Measurements from ENCODE around the gene CA14. TPM values are rescaled to one million over a fixed set of nuclear protein-coding genes. Genes with fewer than 3 reads are reported as not detected.
"Not testable (repeated sequence)": the region's sequence is repeated elsewhere in the genome, so short reads cannot be mapped to it uniquely, and the experiment has no call there.

Gene CA14
- 1 to 10 TPM; 6.2 to 8.1 (median 7.4) TPM for polyA plus RNA-seq (ENCODE audit: insufficient read length in 4 of 4)

GRCh38 chr1:150257624-150258585 is at the start of gene CA14:
Gene CA14, plus strand, starts transcription at chr1:150257774. Its CDS starts 355 bp downstream, at chr1:150258129.
- DNase-seq (ENCODE audit: low read depth in 4 of 4, low spot score in 3 of 4), result no peak

DNA sequence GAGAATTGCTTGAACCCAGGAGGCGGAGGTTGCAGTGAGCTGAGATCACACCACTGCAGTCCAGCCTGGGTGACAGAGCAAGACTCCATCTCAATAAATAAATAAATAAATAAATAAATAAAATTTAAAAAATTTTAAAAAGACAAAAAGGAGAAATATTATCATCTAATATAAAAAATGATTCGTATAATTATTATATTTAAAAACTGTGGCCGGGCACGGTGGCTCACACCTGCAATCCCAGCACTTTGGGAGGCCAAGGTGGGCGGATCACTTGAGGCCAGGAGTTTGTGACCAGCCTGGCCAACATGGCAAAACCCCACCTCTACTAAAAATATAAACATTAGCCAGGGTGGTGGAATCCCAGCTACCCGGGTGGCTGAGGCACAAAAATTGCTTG is 49.1 kb upstream of the CA14 start:
- DNase-seq (ENCODE audit: low read depth in 4 of 4, low spot score in 3 of 4), result not testable (repeated sequence)

- DNase-seq (ENCODE audit: low read depth in 4 of 4, low spot score in 3 of 4), result no peak
Measured at GRCh38 chr1:150210091-150210490, 47.5 kb upstream of the CA14 start.

- DNase-seq (ENCODE audit: low read depth in 4 of 4, low spot score in 3 of 4), result no peak
Measured at GRCh38 chr1:150210706-150211105, 46.9 kb upstream of the CA14 start.

- no peak for DNase-seq (ENCODE audit: low read depth in 4 of 4, low spot score in 3 of 4)
Measured at GRCh38 chr1:150212070-150212469, 45.5 kb upstream of the CA14 start.

DNA sequence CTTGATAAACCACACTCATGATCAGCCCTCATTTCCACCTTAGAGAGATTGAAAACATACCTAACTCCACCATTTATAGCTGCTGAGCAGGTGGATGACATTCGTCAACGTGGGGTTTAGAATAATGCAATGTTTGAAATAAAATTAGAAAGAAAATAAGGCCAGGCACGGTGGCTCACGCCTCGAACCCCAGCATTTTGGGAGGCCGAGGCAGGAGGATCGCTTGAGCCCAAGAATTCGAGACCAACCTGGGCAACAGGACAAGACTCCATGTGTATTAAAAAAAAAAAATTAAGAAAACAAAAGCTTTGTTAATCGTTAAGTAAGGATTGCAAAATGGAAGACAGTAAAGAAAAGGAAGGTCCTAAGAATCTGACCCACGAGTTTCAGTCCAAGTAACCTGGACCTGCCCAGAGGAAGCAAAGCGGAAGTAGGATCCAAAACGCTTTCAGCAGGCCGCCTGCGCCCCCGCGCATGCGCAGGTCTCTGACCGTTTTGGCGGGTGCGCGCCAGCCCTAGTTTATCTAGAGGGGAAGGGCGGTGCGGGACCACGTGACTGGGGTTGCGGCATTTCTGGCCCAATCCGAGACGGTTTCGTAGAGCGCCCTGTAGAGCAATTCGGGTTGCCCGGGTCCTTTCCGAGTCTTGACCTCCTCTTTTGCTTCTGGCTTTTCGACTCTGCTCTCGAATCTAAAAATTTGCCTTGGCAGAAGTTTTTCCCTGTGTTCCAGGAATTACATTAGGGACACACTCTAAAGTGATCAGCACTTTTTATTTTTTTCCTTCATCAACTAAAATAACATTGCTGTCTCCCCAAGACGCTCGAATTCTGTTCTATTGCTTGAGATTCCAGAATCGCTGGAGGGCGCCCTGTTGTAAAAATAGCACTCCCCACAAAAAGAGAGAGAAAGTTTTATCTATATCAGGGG is 44.1 kb upstream of the CA14 start:
- peak; percentile 74 to 87 (median 82) for DNase-seq (ENCODE audit: low read depth in 4 of 4, low spot score in 3 of 4)

GRCh38 chr1:150214099-150214756 is 43.3 kb upstream of the CA14 start:
- not testable (repeated sequence) for DNase-seq (ENCODE audit: low read depth in 4 of 4, low spot score in 3 of 4)

DNA sequence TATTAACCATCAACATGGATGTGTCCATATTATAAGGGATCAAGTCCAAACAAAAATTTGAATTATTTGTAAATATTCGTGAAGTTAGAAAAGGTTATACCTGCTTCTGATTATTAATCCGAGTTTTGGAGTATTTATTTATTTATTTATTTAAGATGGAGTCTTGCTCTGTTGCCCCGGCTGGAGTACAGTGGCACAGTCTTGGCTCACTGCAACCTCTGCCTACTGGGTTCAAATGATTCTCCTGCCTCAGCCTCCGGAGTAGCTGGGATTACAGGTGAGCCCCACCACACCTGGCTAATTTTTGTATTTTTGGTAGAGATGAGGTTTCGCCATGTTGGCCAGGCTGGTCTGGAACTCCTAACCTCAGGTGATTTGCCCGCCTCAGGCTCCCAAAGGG is 41.7 kb upstream of the CA14 start:
- DNase-seq (ENCODE audit: low read depth in 4 of 4, low spot score in 3 of 4), result not testable (repeated sequence)

GRCh38 chr1:150221552-150221951 is 36.0 kb upstream of the CA14 start:
- DNase-seq (ENCODE audit: low read depth in 4 of 4, low spot score in 3 of 4), result no peak

DNA sequence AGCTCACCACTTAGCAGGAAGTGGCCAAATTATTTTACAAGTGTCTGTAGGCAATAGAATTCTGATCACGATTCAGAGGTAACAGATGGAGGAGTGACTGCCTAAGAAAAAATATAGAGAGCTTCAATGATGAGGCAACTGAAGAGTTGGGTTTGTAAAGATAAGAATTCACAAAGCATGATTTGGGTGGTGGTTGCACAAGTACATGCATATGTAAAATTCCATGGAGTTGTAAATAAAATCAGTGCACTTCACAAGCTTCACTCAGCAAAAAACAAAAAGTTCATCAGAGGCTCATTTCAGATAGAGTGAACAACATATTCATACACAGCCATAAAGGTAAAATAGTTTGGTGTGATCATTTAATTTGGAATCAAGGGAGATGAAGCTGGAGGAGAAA is 32.6 kb upstream of the CA14 start:
- no peak for DNase-seq (ENCODE audit: low read depth in 4 of 4, low spot score in 3 of 4)

- no peak for DNase-seq (ENCODE audit: low read depth in 4 of 4, low spot score in 3 of 4)
Measured at GRCh38 chr1:150225546-150225945, 32.0 kb upstream of the CA14 start.

- DNase-seq (ENCODE audit: low read depth in 4 of 4, low spot score in 3 of 4), result no peak
Measured at GRCh38 chr1:150226486-150226885, 31.1 kb upstream of the CA14 start.

GRCh38 chr1:150227228-150227627 is 30.3 kb upstream of the CA14 start:
- DNase-seq (ENCODE audit: low read depth in 4 of 4, low spot score in 3 of 4), result no peak

DNA sequence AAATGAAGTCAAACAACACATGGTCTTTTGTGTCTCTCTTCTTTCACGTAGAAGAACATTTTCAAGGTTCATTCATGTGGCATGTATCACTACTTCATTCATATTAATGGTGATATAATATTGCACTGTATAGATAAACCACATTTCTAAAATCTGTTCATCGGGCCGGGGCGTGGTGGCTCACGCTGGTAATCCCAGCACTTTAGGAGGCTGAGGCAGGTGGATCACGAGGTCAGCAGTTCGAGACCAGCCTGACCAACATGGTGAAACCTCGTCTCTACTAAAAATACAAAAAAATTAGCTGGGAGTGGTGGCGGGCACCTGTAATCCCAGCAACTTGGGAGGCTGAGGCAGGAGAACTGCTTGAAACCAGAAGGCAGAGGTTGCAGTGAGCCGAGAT is 29.3 kb upstream of the CA14 start:
- DNase-seq (ENCODE audit: low read depth in 4 of 4, low spot score in 3 of 4), result not testable (repeated sequence)

DNA sequence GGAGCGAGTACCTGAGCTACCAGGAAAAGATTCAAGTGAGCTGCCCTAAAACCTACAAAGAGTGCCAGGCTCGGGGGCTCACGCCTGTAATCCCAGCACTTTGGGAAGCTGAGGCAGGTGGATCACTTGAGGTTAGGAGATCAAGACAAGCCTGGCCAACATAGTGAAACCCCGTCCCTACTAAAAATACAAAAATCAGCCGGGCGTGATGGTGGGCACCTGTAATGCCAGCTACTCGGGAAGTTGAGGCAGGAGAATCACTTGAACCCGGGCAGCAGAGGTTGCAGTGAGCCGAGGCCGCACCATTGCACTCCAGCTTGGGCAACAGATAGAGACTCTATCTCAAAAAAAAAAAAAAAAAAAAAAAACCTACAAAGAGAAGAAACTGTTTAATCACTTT is 24.7 kb upstream of the CA14 start:
- DNase-seq (ENCODE audit: low read depth in 4 of 4, low spot score in 3 of 4), result not testable (repeated sequence)

GRCh38 chr1:150233359-150234308 is 23.9 kb upstream of the CA14 start:
- DNase-seq (ENCODE audit: low read depth in 4 of 4, low spot score in 3 of 4), result no peak

DNA sequence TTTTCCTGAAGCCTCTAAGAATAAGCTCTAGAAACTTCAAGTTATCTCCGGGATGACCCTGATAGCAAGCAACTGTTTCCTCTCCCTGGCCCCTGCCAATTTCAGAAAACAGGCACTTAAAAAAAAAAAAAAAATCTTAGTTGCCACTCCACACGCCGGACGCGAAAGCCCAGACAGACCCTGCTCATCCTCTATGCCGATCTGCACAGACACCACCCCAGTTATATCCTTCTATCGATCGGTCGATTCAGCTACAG is 23.3 kb upstream of the CA14 start:
- DNase-seq (ENCODE audit: low read depth in 4 of 4, low spot score in 3 of 4), result no peak

GRCh38 chr1:150234566-150235293 is 22.8 kb upstream of the CA14 start:
- DNase-seq (ENCODE audit: low read depth in 4 of 4, low spot score in 3 of 4), result peak in 1 of 4 donors; percentile 68

DNA sequence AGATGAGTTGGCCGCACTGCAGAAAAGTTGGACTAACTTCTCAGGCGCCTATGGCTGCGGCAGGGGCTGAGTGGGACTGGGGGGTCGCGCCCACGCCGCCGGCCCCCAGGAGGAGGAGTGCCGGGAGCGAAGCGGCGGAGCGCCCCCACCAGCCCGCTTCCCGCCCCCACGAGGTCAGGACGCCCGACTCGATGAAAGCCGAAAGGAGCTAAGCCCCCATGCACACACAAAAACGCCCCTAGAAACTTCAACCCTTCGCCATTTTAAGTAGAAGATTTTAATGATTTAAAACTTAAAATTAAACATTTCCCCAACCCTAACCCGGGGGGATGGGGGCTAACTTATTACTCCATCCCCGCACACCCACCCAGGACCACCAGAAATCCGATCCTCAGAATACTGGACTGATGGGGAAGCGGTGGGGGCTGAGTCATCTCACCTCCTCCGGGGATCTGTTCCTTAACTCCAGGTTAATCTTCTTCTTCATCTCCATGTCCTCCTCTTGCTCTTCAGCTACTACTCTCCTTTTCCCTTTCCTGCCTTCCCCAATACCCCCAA is 22.2 kb upstream of the CA14 start:
- DNase-seq (ENCODE audit: low read depth in 4 of 4, low spot score in 3 of 4), result no peak
